HUDEP-2 (cell line): Measurements from ENCODE around the gene EHD1.

Source experiments
- DNase-seq, 76 experiments: peaks; one replicate each; lab custom pipeline; 2025; ENCODE audit not compliant: unreplicated experiment in 76 of 76; lab: John Stamatoyannopoulos, UW

EHD1 gene

GRCh38 chr11:64859542-64860414, 18.6 kb downstream of the EHD1 start:
- no peak for DNase-seq

GRCh38 chr11:64858467-64859263, 19.8 kb downstream of the EHD1 start:
- peak in 1 of 76 experiments; percentile 19 for DNase-seq

GRCh38 chr11:64857485-64857884, 20.9 kb downstream of the EHD1 start:
- no peak for DNase-seq

GRCh38 chr11:64856382-64857227, 21.8 kb downstream of the EHD1 start:
- no peak for DNase-seq

- no peak for DNase-seq
These were observed 22.7 kb downstream of the EHD1 start for GRCh38 chr11:64855596-64856304.

GRCh38 chr11:64854534-64855502, 23.6 kb downstream of the EHD1 start:
- DNase-seq: peak in 69 of 76 experiments; percentile 12 to 86 (median 66)

- no peak for DNase-seq
These were observed 24.3 kb downstream of the EHD1 start for GRCh38 chr11:64854157-64854533.

- no peak for DNase-seq
These were observed 24.7 kb downstream of the EHD1 start for GRCh38 chr11:64853709-64854108.

- DNase-seq: no peak
These were observed 25.5 kb downstream of the EHD1 start for GRCh38 chr11:64852804-64853509.

- DNase-seq: peak in 13 of 76 experiments; percentile 4 to 36 (median 18)
These were observed 26.5 kb downstream of the EHD1 start for GRCh38 chr11:64851831-64852351.

- DNase-seq: peak in 8 of 76 experiments; percentile 4 to 15 (median 11)
These were observed 27.3 kb downstream of the EHD1 start for GRCh38 chr11:64850979-64851567.

GRCh38 chr11:64849598-64850356, 28.6 kb downstream of the EHD1 start:
- no peak for DNase-seq

GRCh38 chr11:64848826-64849597, 29.4 kb downstream of the EHD1 start:
- DNase-seq: peak in 17 of 76 experiments; percentile 11 to 61 (median 21)

GRCh38 chr11:64848214-64848825, 30.1 kb downstream of the EHD1 start:
- peak in 9 of 76 experiments; percentile 10 to 61 (median 37) for DNase-seq

- peak in 71 of 76 experiments; percentile 29 to 92 (median 79) for DNase-seq
These were observed 31.3 kb downstream of the EHD1 start for GRCh38 chr11:64846998-64847666.
